Liver (tissue), 9 donors: Measurements from ENCODE around the gene TPPP3. TPM values are rescaled to one million over a fixed set of nuclear protein-coding genes. Genes with fewer than 3 reads are reported as not detected.

ENCODE experiments used
- DNase-seq: peaks from one replicate; pipeline ENCODE4 v3.0.0-alpha.2; 2017; ENCODE audit warnings: low spot score
- H3K27ac ChIP-seq, 2 donors: one replicate each; pipeline ENCODE4 v1.7.0; 2013; ENCODE audit warnings: inconsistent platforms in 2 of 2, low read length in 2 of 2, control low read depth in 1 of 2, low read depth in 1 of 2, mild to moderate bottlenecking in 1 of 2
- H3K27me3 ChIP-seq, 4 donors: one replicate each; pipeline versions ENCODE4 v1.6.1 to v1.7.0; 2013; ENCODE audit warnings: low read length in 3 of 4, inconsistent platforms in 1 of 4, mild to moderate bottlenecking in 1 of 4, moderate library complexity in 1 of 4; ENCODE audit not compliant: control insufficient read depth in 4 of 4, insufficient read depth in 4 of 4
- H3K36me3 ChIP-seq, 4 donors: one replicate each; pipeline versions ENCODE4 v1.6.1 to v1.7.0; 2013; ENCODE audit warnings: low read length in 3 of 4, mild to moderate bottlenecking in 3 of 4, low read depth in 1 of 4, moderate library complexity in 1 of 4; ENCODE audit not compliant: control insufficient read depth in 4 of 4, insufficient read depth in 3 of 4
- H3K4me1 ChIP-seq, 4 donors: one replicate each; pipeline versions ENCODE4 v1.6.1 to v1.7.0; 2013; ENCODE audit warnings: low read length in 3 of 4, mild to moderate bottlenecking in 3 of 4, moderate library complexity in 1 of 4; ENCODE audit not compliant: control insufficient read depth in 4 of 4, insufficient read depth in 4 of 4
- H3K4me3 ChIP-seq, 3 donors: one replicate each; pipeline versions ENCODE4 v1.6.1 to v1.7.0; 2013; ENCODE audit warnings: low read length in 3 of 3, control low read depth in 1 of 3, low read depth in 1 of 3, mild to moderate bottlenecking in 1 of 3
- H3K9ac ChIP-seq, 2 donors: one replicate each; pipeline ENCODE4 v1.7.0; 2013; ENCODE audit warnings: low read length in 2 of 2, mild to moderate bottlenecking in 2 of 2, moderate library complexity in 2 of 2, control low read depth in 1 of 2, low read depth in 1 of 2
- H3K9me3 ChIP-seq, 4 donors: one replicate each; pipeline versions ENCODE4 v1.6.1 to v1.7.0; 2013; ENCODE audit warnings: low read length in 3 of 4; ENCODE audit not compliant: control insufficient read depth in 4 of 4
- ATF3 ChIP-seq: IDR thresholded peaks from 2 replicates; pipeline ENCODE4 v1.6.1; 2016; ENCODE audit warnings: antibody characterized with exemption
- CTCF ChIP-seq: fragments of 150-350 bp; IDR thresholded peaks from 2 replicates; pipeline ENCODE4 v1.5.1; 2017; ENCODE audit warnings: improper control_type of control experiment, low read depth, low read length; ENCODE audit not compliant: missing input control
- FOXA1 ChIP-seq: IDR thresholded peaks from 2 replicates; pipeline ENCODE4 v1.6.1; 2016; ENCODE audit warnings: antibody characterized with exemption
- FOXA2 ChIP-seq: IDR thresholded peaks from 2 replicates; pipeline ENCODE4 v1.6.1; 2016; ENCODE audit warnings: antibody characterized with exemption
- HNF4A ChIP-seq, 2 donors: conservative IDR thresholded peaks; 2 replicates each; pipeline ENCODE4 v1.6.1; 2016; ENCODE audit warnings: antibody characterized with exemption in 2 of 2, mild to moderate bottlenecking in 2 of 2
- NR2F2 ChIP-seq: IDR thresholded peaks from 2 replicates; pipeline ENCODE4 v1.6.1; 2016; ENCODE audit warnings: antibody characterized with exemption
- REST ChIP-seq: IDR thresholded peaks from 2 replicates; pipeline ENCODE4 v1.6.1; 2016; ENCODE audit warnings: antibody characterized with exemption, mild to moderate bottlenecking
- SP1 ChIP-seq: IDR thresholded peaks from 2 replicates; pipeline ENCODE4 v1.6.1; 2018; ENCODE audit warnings: antibody characterized with exemption, mild to moderate bottlenecking
- YY1 ChIP-seq: IDR thresholded peaks from 2 replicates; pipeline ENCODE4 v1.6.1; 2016; ENCODE audit warnings: antibody characterized with exemption, mild to moderate bottlenecking
- ZBTB33 ChIP-seq: IDR thresholded peaks from 2 replicates; pipeline ENCODE4 v1.6.1; 2016; ENCODE audit warnings: antibody characterized with exemption
- WGBS: extraction: QIAGEN DNeasy Blood & Tissue Kit; methylation state at CpG from one replicate; pipeline ENCODE4 v1.1.7; 2013; 5-methylcytosine and 5-hydroxymethylcytosine counted together
- polyA plus RNA-seq, 2 donors: library from polyadenylated mRNA; stranded (reverse) in 1 of 2; unstranded in 1 of 2; fragments of 200-250 nt in 1 of 2; fragments of >200 nt in 1 of 2; fragmentation: Nextera tagmentation in 1 of 2; extraction: Ambion mirVana in 1 of 2; gene quantifications; one replicate each; pipeline versions ENCODE4 v1.2.1 to v1.2.3, GENCODE V29; 2013 to 2015
- total RNA-seq, 2 donors: library from RNA; depleted of rRNA; stranded (reverse); fragments of >200 nt; gene quantifications; one replicate each; pipeline ENCODE4 v1.2.3, GENCODE V29; 2014
- donor health status: healthy.
- donor health status: healthy.
- donor health status: healthy.
- donor health status: healthy.
- donor health status: healthy.

TPPP3 gene
- total and polyA plus RNA-seq, 4 donors, result 0.28 to 0.84 (median 0.55) TPM

GRCh38 chr16:67430504-67430976, 37.2 kb upstream of the TPPP3 start:
- Histone ChIP-seq H3K4me3 (peak overlapping the region in 2 of 3 donors; percentile 39 to 53), H3K27ac (peak overlapping the region; percentile 64 to 80), H3K9me3 (no peaks in the 10 kb centered on the region), H3K9ac (no peak overlapping the region), H3K27me3 (no peaks in the 10 kb centered on the region), H3K4me1 (peaks cover 13 to 42% (median 38%) of the 10 kb centered on the region in 4 donors), H3K36me3 (no peaks in the 10 kb centered on the region)
- DNase-seq, result no peak
- under 1% methylated on average over 53 of the region's 53 CpGs for WGBS
- TF ChIP-seq HNF4A (conservative IDR thresholded peaks at IDR 0.05), result peak; percentile 32 to 42
- peak; percentile 13 for TF ChIP-seq CTCF
- no peak for TF ChIP-seq SP1
- no peak for TF ChIP-seq FOXA2

GRCh38 chr16:67429799-67430503, 36.7 kb upstream of the TPPP3 start:
- Histone ChIP-seq H3K27me3 (peaks cover 0 to 4% (median 0%) of the 10 kb centered on the region in 4 donors), H3K9ac (no peak overlapping the region), H3K9me3 (no peaks in the 10 kb centered on the region), H3K27ac (peak overlapping the region; percentile 64 to 80), H3K4me3 (peak overlapping the region in 2 of 3 donors; percentile 39 to 53), H3K4me1 (peaks cover 13 to 42% (median 38%) of the 10 kb centered on the region in 4 donors), H3K36me3 (no peaks in the 10 kb centered on the region)
- TF ChIP-seq REST, result no peak
- TF ChIP-seq FOXA1, result no peak
- no peak for TF ChIP-seq YY1
- TF ChIP-seq FOXA2, result no peak
- no peak for TF ChIP-seq ATF3
- no peak for TF ChIP-seq HNF4A (conservative IDR thresholded peaks at IDR 0.05)
- TF ChIP-seq ZBTB33, result no peak
- no peak for TF ChIP-seq SP1
- no peak for TF ChIP-seq NR2F2
- WGBS, result 31% methylated on average over 13 of the region's 13 CpGs
- no peak for DNase-seq
